MM.1S (cell line): ENCODE results near the gene HIVEP2.

Experiments
- CTCF ChIP-seq: fragments of 300-600 bp; sonication (generic); IDR thresholded peaks from 2 replicates; pipeline ENCODE4 v1.5.1; 2016; ENCODE audit warnings: antibody characterized with exemption, low read length, mixed read lengths
- EZH2 ChIP-seq: fragments of 300-600 bp; sonication (generic); optimal IDR thresholded peaks from 2 replicates; pipeline ENCODE3; 2017; ENCODE audit warnings: low read depth, mild to moderate bottlenecking, antibody characterized with exemption, low read length, mixed read lengths
- EZH2phosphoT487 ChIP-seq: fragments of 300-600 bp; sonication (generic); IDR thresholded peaks from 2 replicates; pipeline ENCODE4 v1.6.1; 2018; ENCODE audit warnings: antibody characterized with exemption, low read length

GRCh38 chr6:142833054-142833453 is 111.9 kb downstream of the HIVEP2 start:
- TF ChIP-seq CTCF = no peak
- TF ChIP-seq EZH2phosphoT487 = no peak
- TF ChIP-seq EZH2 = no peak
